ENCODE results near the gene SRBD1.
A peak's percentile ranks its signal among the peaks of the same experiment; 100 is the strongest.
"Not testable (repeated sequence)": the region's sequence is repeated elsewhere in the genome, so short reads cannot be mapped to it uniquely, and the experiment has no call there.

The SRBD1 gene

GRCh38 chr2:45450634-45451033, 160.4 kb downstream of the SRBD1 start:
- Mint-ChIP-seq H3K4me3 (no peak overlapping the region), H3K4me1 (no peaks in the 10 kb centered on the region), H3K9me3 (no peaks in the 10 kb centered on the region), H3K36me3 (peaks cover 6% of the 10 kb centered on the region), H3K27ac (no peak overlapping the region), H3K27me3 (no peaks in the 10 kb centered on the region)

GRCh38 chr2:45448217-45448616, 162.8 kb downstream of the SRBD1 start:
- Mint-ChIP-seq H3K4me3 (no peak overlapping the region), H3K36me3 (peaks cover 12% of the 10 kb centered on the region), H3K4me1 (peaks cover 6% of the 10 kb centered on the region), H3K27me3 (no peaks in the 10 kb centered on the region), H3K9me3 (no peaks in the 10 kb centered on the region), H3K27ac (no peak overlapping the region)

- Mint-ChIP-seq H3K36me3 (peaks cover 13% of the 10 kb centered on the region), H3K27me3 (no peaks in the 10 kb centered on the region), H3K9me3 (no peaks in the 10 kb centered on the region), H3K4me3 (no peak overlapping the region), H3K4me1 (peaks cover 10% of the 10 kb centered on the region), H3K27ac (no peak overlapping the region)
Measured at GRCh38 chr2:45446016-45446415, 165.1 kb downstream of the SRBD1 start.

- Mint-ChIP-seq H3K27me3 (no peaks in the 10 kb centered on the region), H3K4me1 (peaks cover 10% of the 10 kb centered on the region), H3K36me3 (peaks cover 13% of the 10 kb centered on the region), H3K9me3 (no peaks in the 10 kb centered on the region), H3K27ac (no peak overlapping the region), H3K4me3 (no peak overlapping the region)
Measured at GRCh38 chr2:45445037-45445436, 166.0 kb downstream of the SRBD1 start.

GRCh38 chr2:45443012-45443411, 168.1 kb downstream of the SRBD1 start:
- no peaks in the 10 kb centered on the region for H3K27me3 Mint-ChIP-seq
- H3K27ac Mint-ChIP-seq = peak overlapping the region; percentile 26
- peaks cover 9% of the 10 kb centered on the region for H3K9me3 Mint-ChIP-seq
- no peak overlapping the region for H3K4me3 Mint-ChIP-seq
- peaks cover 24% of the 10 kb centered on the region for H3K36me3 Mint-ChIP-seq
- H3K4me1 Mint-ChIP-seq = peaks cover 15% of the 10 kb centered on the region

- H3K36me3 Mint-ChIP-seq = peaks cover 31% of the 10 kb centered on the region
- H3K4me1 Mint-ChIP-seq = peaks cover 19% of the 10 kb centered on the region
- no peak overlapping the region for H3K4me3 Mint-ChIP-seq
- peaks cover 10% of the 10 kb centered on the region for H3K9me3 Mint-ChIP-seq
- no peaks in the 10 kb centered on the region for H3K27me3 Mint-ChIP-seq
- H3K27ac Mint-ChIP-seq = no peak overlapping the region
Measured at GRCh38 chr2:45442026-45442425, 169.0 kb downstream of the SRBD1 start.

- Mint-ChIP-seq H3K4me1 (peaks cover 20% of the 10 kb centered on the region), H3K4me3 (no peak overlapping the region), H3K9me3 (peaks cover 10% of the 10 kb centered on the region), H3K27me3 (no peaks in the 10 kb centered on the region), H3K36me3 (peaks cover 31% of the 10 kb centered on the region), H3K27ac (no peak overlapping the region)
Measured at GRCh38 chr2:45441571-45441970, 169.5 kb downstream of the SRBD1 start.

GRCh38 chr2:45439788-45440773, 171.0 kb downstream of the SRBD1 start:
- H3K4me1 Mint-ChIP-seq = peaks cover 24% of the 10 kb centered on the region
- H3K4me3 Mint-ChIP-seq = no peak overlapping the region
- H3K9me3 Mint-ChIP-seq = peaks cover 10% of the 10 kb centered on the region
- peaks cover 36% of the 10 kb centered on the region for H3K36me3 Mint-ChIP-seq
- no peaks in the 10 kb centered on the region for H3K27me3 Mint-ChIP-seq
- no peak overlapping the region for H3K27ac Mint-ChIP-seq

- H3K27me3 Mint-ChIP-seq = no peaks in the 10 kb centered on the region
- H3K36me3 Mint-ChIP-seq = peaks cover 33% of the 10 kb centered on the region
- H3K4me3 Mint-ChIP-seq = no peak overlapping the region
- H3K4me1 Mint-ChIP-seq = peaks cover 24% of the 10 kb centered on the region
- peaks cover 10% of the 10 kb centered on the region for H3K9me3 Mint-ChIP-seq
- H3K27ac Mint-ChIP-seq = no peak overlapping the region
Measured at GRCh38 chr2:45438872-45439665, 172.0 kb downstream of the SRBD1 start.

- Mint-ChIP-seq H3K9me3 (peaks cover 10% of the 10 kb centered on the region), H3K27me3 (no peaks in the 10 kb centered on the region), H3K4me3 (no peak overlapping the region), H3K36me3 (peaks cover 28% of the 10 kb centered on the region), H3K27ac (no peak overlapping the region), H3K4me1 (peaks cover 14% of the 10 kb centered on the region)
Measured at GRCh38 chr2:45436456-45436855, 174.6 kb downstream of the SRBD1 start.

- H3K9me3 Mint-ChIP-seq = peaks cover 10% of the 10 kb centered on the region
- peaks cover 35% of the 10 kb centered on the region for H3K36me3 Mint-ChIP-seq
- no peak overlapping the region for H3K4me3 Mint-ChIP-seq
- peaks cover 14% of the 10 kb centered on the region for H3K4me1 Mint-ChIP-seq
- H3K27ac Mint-ChIP-seq = no peak overlapping the region
- no peaks in the 10 kb centered on the region for H3K27me3 Mint-ChIP-seq
Measured at GRCh38 chr2:45435316-45435715, 175.8 kb downstream of the SRBD1 start.

- H3K9me3 Mint-ChIP-seq = peaks cover 4% of the 10 kb centered on the region
- H3K27me3 Mint-ChIP-seq = no peaks in the 10 kb centered on the region
- no peak overlapping the region for H3K27ac Mint-ChIP-seq
- peaks cover 34% of the 10 kb centered on the region for H3K36me3 Mint-ChIP-seq
- no peak overlapping the region for H3K4me3 Mint-ChIP-seq
- H3K4me1 Mint-ChIP-seq = peaks cover 13% of the 10 kb centered on the region
Measured at GRCh38 chr2:45433363-45433762, 177.7 kb downstream of the SRBD1 start.

- Mint-ChIP-seq H3K4me1 (peaks cover 13% of the 10 kb centered on the region), H3K27me3 (no peaks in the 10 kb centered on the region), H3K36me3 (peaks cover 32% of the 10 kb centered on the region), H3K4me3 (no peak overlapping the region), H3K9me3 (no peaks in the 10 kb centered on the region), H3K27ac (no peak overlapping the region)
Measured at GRCh38 chr2:45432406-45432805, 178.7 kb downstream of the SRBD1 start.

- peaks cover 21% of the 10 kb centered on the region for H3K36me3 Mint-ChIP-seq
- H3K9me3 Mint-ChIP-seq, H3K4me3 Mint-ChIP-seq, H3K4me1 Mint-ChIP-seq, H3K27me3 Mint-ChIP-seq, H3K27ac Mint-ChIP-seq: not testable (repeated sequence)
Measured at GRCh38 chr2:45426025-45426424, 185.0 kb downstream of the SRBD1 start.

GRCh38 chr2:45422921-45423320, 188.1 kb downstream of the SRBD1 start:
- H3K36me3 Mint-ChIP-seq = peaks cover 22% of the 10 kb centered on the region
- H3K27me3 Mint-ChIP-seq = no peaks in the 10 kb centered on the region
- no peaks in the 10 kb centered on the region for H3K4me1 Mint-ChIP-seq
- H3K9me3 Mint-ChIP-seq = no peaks in the 10 kb centered on the region
- no peak overlapping the region for H3K27ac Mint-ChIP-seq
- H3K4me3 Mint-ChIP-seq = no peak overlapping the region

- Mint-ChIP-seq H3K27ac (no peak overlapping the region), H3K4me1 (no peaks in the 10 kb centered on the region), H3K36me3 (peaks cover 16% of the 10 kb centered on the region), H3K4me3 (no peak overlapping the region), H3K27me3 (no peaks in the 10 kb centered on the region), H3K9me3 (no peaks in the 10 kb centered on the region)
Measured at GRCh38 chr2:45418532-45418931, 192.5 kb downstream of the SRBD1 start.
